Heart left ventricle (tissue), 16 donors: Measurements from ENCODE around the gene NABP1. TPM values are rescaled to one million over a fixed set of nuclear protein-coding genes. Genes with fewer than 3 reads are reported as not detected.
A peak's percentile ranks its signal among the peaks of the same experiment; 100 is the strongest.

Source experiments
- ATAC-seq, 4 donors: fragments of 200-7000 bp; cut with Tn5 transposase; one replicate each; pipeline ENCODE4 v1.9.1; 2020 to 2022; ENCODE audit warnings: moderate library complexity in 4 of 4, mild to moderate bottlenecking in 3 of 4, moderate number of reproducible peaks in 1 of 4
- DNase-seq, 5 donors: peaks; one replicate each; pipeline ENCODE4 v3.0.0-alpha.2; 2020
- H3K27ac ChIP-seq, 12 donors: fragments of 200-600 bp; sonication (generic) in 4 of 12; one replicate each; pipeline versions ENCODE4 v1.5.0 to v1.8.0; 2016 to 2022; ENCODE audit warnings: mild to moderate bottlenecking in 2 of 12
- H3K27me3 ChIP-seq, 9 donors: fragments of 200-600 bp; sonication (generic) in 2 of 9; one replicate each; pipeline versions ENCODE4 v1.5.1 to v1.8.0; 2016 to 2022; ENCODE audit warnings: mild to moderate bottlenecking in 3 of 9
- H3K36me3 ChIP-seq, 9 donors: fragments of 200-600 bp; sonication (generic) in 2 of 9; one replicate each; pipeline versions ENCODE4 v1.5.0 to v1.8.0; 2018 to 2022; ENCODE audit warnings: mild to moderate bottlenecking in 2 of 9
- H3K4me1 ChIP-seq, 12 donors: fragments of 200-600 bp; sonication (generic) in 4 of 12; one replicate each; pipeline versions ENCODE4 v1.5.0 to v1.8.0; 2016 to 2022; ENCODE audit warnings: mild to moderate bottlenecking in 3 of 12
- H3K4me3 ChIP-seq, 12 donors: fragments of 200-600 bp; sonication (generic) in 4 of 12; one replicate each; pipeline versions ENCODE4 v1.5.0 to v1.8.0; 2017 to 2022; ENCODE audit warnings: mild to moderate bottlenecking in 9 of 12, moderate library complexity in 4 of 12
- H3K9me3 ChIP-seq, 12 donors: fragments of 200-600 bp; sonication (generic) in 4 of 12; one replicate each; pipeline versions ENCODE4 v1.5.0 to v1.8.0; 2016 to 2022; ENCODE audit warnings: mild to moderate bottlenecking in 1 of 12
- CTCF ChIP-seq, 12 donors: fragments of 200-600 bp; sonication (generic) in 4 of 12; IDR thresholded peaks; one replicate each; pipeline versions ENCODE4 v1.5.0 to v1.8.0; 2018 to 2022; ENCODE audit warnings: antibody characterized with exemption in 12 of 12, mild to moderate bottlenecking in 5 of 12
- POLR2A ChIP-seq, 2 donors: fragments of 450-650 bp; IDR thresholded peaks; one replicate each; pipeline ENCODE4 v1.6.1; 2017; ENCODE audit warnings: antibody characterized with exemption in 2 of 2, mild to moderate bottlenecking in 2 of 2, moderate library complexity in 2 of 2
- WGBS, 4 donors: extraction: QIAGEN DNeasy Blood & Tissue Kit in 2 of 4; methylation state at CpG; one replicate each; pipeline versions ENCODE4 v1.1.5 to v1.1.7; 2013 to 2018; 5-methylcytosine and 5-hydroxymethylcytosine counted together
- intact Hi-C, 10 donors: fragments of 100-400 bp; cut with DNase I; formaldehyde crosslinking; loops; one replicate each; pipeline versions ENCODE4 v1.11.1 to v1.14.2; 2022
- polyA plus RNA-seq, 2 donors: library from polyadenylated mRNA; stranded (reverse); fragments of 200-250 nt; gene quantifications; one replicate each; pipeline ENCODE4 v1.2.3, GENCODE V29; 2013
- total RNA-seq, 9 donors: library from RNA; depleted of rRNA in 2 of 9; stranded (reverse); fragments of >200 nt in 2 of 9; fragmentation: NEBNext Ultra II Directional in 3 of 9; extraction: Animal tissue kit (Norgen Biotek cat#: 25700) in 3 of 9; gene quantifications; one replicate each; pipeline versions ENCODE4 v1.1.0 to v1.2.4, GENCODE V29; 2016 to 2023
- donor health status: ischemic (EF 13 %, LVEDD 7.1; RV severe dilation, severe dysfunction).
- donor health status: healthy with polysubstance abuse.
- donor health status: DM: no; HTN: yes; CAD: no.
- donor health status: DM: no; HTN: no; CAD: no.
- donor health status: ischemic (EF 25% LVEDD 6.9; RV normal size, moderate dysfunction).
- donor health status: ischemic (EF 25% LVEDD 5.7; RV mildly dilated, moderate dysfunction).
- donor health status: healthy.
- donor health status: DM: yes; HTN: yes; CAD: no.
- donor health status: ischemic (EF 35%, LVEDD 5.7; RV mildly dilated, moderate dysfunction).
- donor health status: nonischemic (EF 11% LVEDD 7.7; RV severe dilation, severe dysfunction).
- donor health status: DM: yes; HTN: yes; CAD: no.
- donor health status: PGD.
- donor health status: ischemic (EF 29% LVEDD 5.4; RV normal size, mild dysfunction).
- donor health status: nonischemic (EF 23%, LVEDD 6.1; RV moderate dilation, normal function).

Gene NABP1
- total and polyA plus RNA-seq, 11 donors, result 1.5 to 36.3 (median 3.3) TPM

GRCh38 chr2:191690327-191690726 is 12.4 kb downstream of the NABP1 start:
- no peak for DNase-seq
- H3K27ac ChIP-seq, result no peak overlapping the region
- no peak for TF ChIP-seq CTCF (IDR thresholded peaks at IDR 0.05)
- TF ChIP-seq POLR2A (IDR thresholded peaks at IDR 0.05), result no peak
- H3K4me1 ChIP-seq, result peaks cover 0 to 21% (median 2%) of the 10 kb centered on the region in 12 donors
- WGBS, 4 donors, result 62 to 76% (median 70%) methylated on average over 3 of the region's 3 CpGs
- H3K9me3 ChIP-seq, result no peaks in the 10 kb centered on the region
- H3K27me3 ChIP-seq, result peaks cover 0 to 6% (median 0%) of the 10 kb centered on the region in 9 donors
- H3K36me3 ChIP-seq, result peaks cover 0 to 41% (median 11%) of the 10 kb centered on the region in 9 donors
- no peak for ATAC-seq
- H3K4me3 ChIP-seq, result no peak overlapping the region
- intact Hi-C loops, result loop anchor here in 9 of 10 donors (1.0 to 5.0 kb wide), 5 partner anchors 123 to 136 kb away; no protein-coding TSS in a partner anchor

GRCh38 chr2:191691016-191691735 is 13.2 kb downstream of the NABP1 start:
- no peak overlapping the region for H3K4me3 ChIP-seq
- peaks cover 0 to 6% (median 0%) of the 10 kb centered on the region in 9 donors for H3K27me3 ChIP-seq
- ATAC-seq (peak; percentile 64 to 84 (median 74)), DNase-seq (peak in 2 of 5 donors; percentile 30 to 35)
- no peak for TF ChIP-seq POLR2A (IDR thresholded peaks at IDR 0.05)
- TF ChIP-seq CTCF (IDR thresholded peaks at IDR 0.05), result peak; percentile 50 to 86 (median 72)
- WGBS, 4 donors, result 18 to 25% (median 22%) methylated on average over 5 of the region's 5 CpGs
- intact Hi-C loops, result loop anchor here in 9 of 10 donors (1.0 to 5.0 kb wide), 5 partner anchors 124 to 136 kb away; no protein-coding TSS in a partner anchor
- no peak overlapping the region for H3K27ac ChIP-seq
- peaks cover 0 to 23% (median 4%) of the 10 kb centered on the region in 12 donors for H3K4me1 ChIP-seq
- H3K9me3 ChIP-seq, result no peaks in the 10 kb centered on the region
- H3K36me3 ChIP-seq, result peaks cover 0 to 32% (median 5%) of the 10 kb centered on the region in 9 donors

- DNase-seq (no peak), ATAC-seq (no peak)
- Histone ChIP-seq H3K27ac (no peak overlapping the region), H3K9me3 (no peaks in the 10 kb centered on the region), H3K4me3 (no peak overlapping the region), H3K4me1 (peaks cover 0 to 25% (median 4%) of the 10 kb centered on the region in 12 donors), H3K27me3 (peaks cover 0 to 6% (median 0%) of the 10 kb centered on the region in 9 donors), H3K36me3 (peaks cover 0 to 25% (median under 1%) of the 10 kb centered on the region in 9 donors)
- no peak for TF ChIP-seq POLR2A (IDR thresholded peaks at IDR 0.05)
- 80 to 86% (median 83%) methylated on average over 4 of the region's 4 CpGs for WGBS, 4 donors
- intact Hi-C loops, result loop anchor here in 9 of 10 donors (1.0 to 5.0 kb wide), 5 partner anchors 125 to 137 kb away; no protein-coding TSS in a partner anchor
Observed at GRCh38 chr2:191691898-191692297, 14.0 kb downstream of the NABP1 start.

- Histone ChIP-seq H3K27ac (no peak overlapping the region), H3K27me3 (peaks cover 0 to 6% (median 0%) of the 10 kb centered on the region in 9 donors), H3K36me3 (peaks cover 0 to 18% (median 0%) of the 10 kb centered on the region in 9 donors), H3K4me1 (peaks cover 0 to 25% (median 4%) of the 10 kb centered on the region in 12 donors), H3K9me3 (no peaks in the 10 kb centered on the region), H3K4me3 (no peak overlapping the region)
- DNase-seq (no peak), ATAC-seq (no peak)
- intact Hi-C loops, result loop anchor here in 4 of 10 donors (5.0 kb wide), 2 partner anchors 125 to 135 kb away; no protein-coding TSS in a partner anchor
- 77 to 86% (median 82%) methylated on average over 6 of the region's 6 CpGs for WGBS, 4 donors
- no peak for TF ChIP-seq CTCF (IDR thresholded peaks at IDR 0.05)
- no peak for TF ChIP-seq POLR2A (IDR thresholded peaks at IDR 0.05)
Observed at GRCh38 chr2:191692502-191693115, 14.7 kb downstream of the NABP1 start.
